Mucosa of rectum (tissue), 2 donors: ENCODE results near the gene USP17L12.
"Not testable (repeated sequence)": the region's sequence is repeated elsewhere in the genome, so short reads cannot be mapped to it uniquely, and the experiment has no call there.

Source experiments
- H3K27ac ChIP-seq, 2 donors: one replicate each; pipeline ENCODE4 v1.7.0; 2013; ENCODE audit warnings: inconsistent platforms in 2 of 2, low read depth in 2 of 2, low read length in 2 of 2
- H3K27me3 ChIP-seq, 2 donors: one replicate each; pipeline ENCODE4 v1.7.0; 2013; ENCODE audit warnings: low read length in 2 of 2; ENCODE audit not compliant: control insufficient read depth in 2 of 2, insufficient read depth in 2 of 2
- H3K36me3 ChIP-seq, 2 donors: one replicate each; pipeline ENCODE4 v1.7.0; 2013; ENCODE audit warnings: low read length in 2 of 2; ENCODE audit not compliant: control insufficient read depth in 2 of 2, insufficient read depth in 2 of 2
- H3K4me1 ChIP-seq, 2 donors: one replicate each; pipeline ENCODE4 v1.7.0; 2013; ENCODE audit warnings: low read length in 2 of 2, mild to moderate bottlenecking in 1 of 2; ENCODE audit not compliant: control insufficient read depth in 2 of 2, insufficient read depth in 2 of 2
- H3K4me3 ChIP-seq, 2 donors: one replicate each; pipeline ENCODE4 v1.7.0; 2013; ENCODE audit warnings: low read length in 2 of 2
- H3K9ac ChIP-seq, 2 donors: one replicate each; pipeline ENCODE4 v1.7.0; 2013; ENCODE audit warnings: low read length in 2 of 2, low read depth in 1 of 2, mild to moderate bottlenecking in 1 of 2
- H3K9me3 ChIP-seq, 2 donors: one replicate each; pipeline ENCODE4 v1.7.0; 2013; ENCODE audit warnings: low read length in 2 of 2; ENCODE audit not compliant: control insufficient read depth in 2 of 2
- donor health status: healthy.
- donor health status: Normal muscosa, but diverticular disease.

The USP17L12 gene, protein sequence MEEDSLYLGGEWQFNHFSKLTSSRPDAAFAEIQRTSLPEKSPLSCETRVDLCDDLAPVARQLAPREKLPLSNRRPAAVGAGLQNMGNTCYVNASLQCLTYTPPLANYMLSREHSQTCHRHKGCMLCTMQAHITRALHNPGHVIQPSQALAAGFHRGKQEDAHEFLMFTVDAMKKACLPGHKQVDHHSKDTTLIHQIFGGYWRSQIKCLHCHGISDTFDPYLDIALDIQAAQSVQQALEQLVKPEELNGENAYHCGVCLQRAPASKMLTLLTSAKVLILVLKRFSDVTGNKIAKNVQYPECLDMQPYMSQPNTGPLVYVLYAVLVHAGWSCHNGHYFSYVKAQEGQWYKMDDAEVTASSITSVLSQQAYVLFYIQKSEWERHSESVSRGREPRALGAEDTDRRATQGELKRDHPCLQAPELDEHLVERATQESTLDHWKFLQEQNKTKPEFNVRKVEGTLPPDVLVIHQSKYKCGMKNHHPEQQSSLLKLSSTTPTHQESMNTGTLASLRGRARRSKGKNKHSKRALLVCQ

GRCh38 chr4:9219852-9220251 is at the start of gene USP17L12:
Gene USP17L12 (plus strand): TSS chr4:9220152. CDS start chr4:9220152, 0 bp downstream.
- H3K27me3 ChIP-seq, H3K4me1 ChIP-seq, H3K36me3 ChIP-seq, H3K9me3 ChIP-seq, H3K4me3 ChIP-seq, H3K27ac ChIP-seq, H3K9ac ChIP-seq: not testable (repeated sequence)

GRCh38 chr4:9210357-9210756 is 9.6 kb upstream of the USP17L12 start, which contains the start of gene USP17L10:
Gene USP17L10 (plus strand): TSS chr4:9210657. CDS start chr4:9210657, 0 bp downstream.
- not testable (repeated sequence) for H3K27me3 ChIP-seq, H3K9ac ChIP-seq, H3K4me3 ChIP-seq, H3K36me3 ChIP-seq, H3K27ac ChIP-seq, H3K4me1 ChIP-seq, H3K9me3 ChIP-seq

DNA sequence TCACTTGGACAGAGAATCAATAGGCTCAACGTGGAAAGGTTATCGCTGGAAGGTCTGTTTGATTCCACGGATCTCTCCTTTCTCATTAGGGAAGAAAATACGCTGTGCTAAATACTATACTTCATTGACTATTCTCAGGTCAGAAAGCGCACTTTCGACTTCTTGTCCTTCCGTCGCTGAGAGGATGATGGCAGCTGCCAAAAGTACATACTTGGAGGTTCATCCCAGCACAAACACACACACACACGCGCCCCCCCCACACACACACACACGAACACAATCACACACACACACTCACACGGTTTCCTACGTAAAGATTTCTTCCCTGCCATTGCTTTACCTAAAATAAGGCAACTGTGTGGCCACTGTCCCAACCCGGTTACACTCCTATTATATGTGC is 5.3 kb upstream of the USP17L12 start:
- not testable (repeated sequence) for H3K4me1 ChIP-seq, H3K9ac ChIP-seq, H3K27ac ChIP-seq, H3K36me3 ChIP-seq, H3K9me3 ChIP-seq, H3K4me3 ChIP-seq, H3K27me3 ChIP-seq

GRCh38 chr4:9215105-9215504 is 4.8 kb upstream of the USP17L12 start, which contains the start of gene USP17L11:
Gene USP17L11 (plus strand): TSS chr4:9215405. CDS start chr4:9215405, 0 bp downstream.
- H3K27me3 ChIP-seq, H3K27ac ChIP-seq, H3K36me3 ChIP-seq, H3K9me3 ChIP-seq, H3K9ac ChIP-seq, H3K4me3 ChIP-seq, H3K4me1 ChIP-seq: not testable (repeated sequence)

DNA sequence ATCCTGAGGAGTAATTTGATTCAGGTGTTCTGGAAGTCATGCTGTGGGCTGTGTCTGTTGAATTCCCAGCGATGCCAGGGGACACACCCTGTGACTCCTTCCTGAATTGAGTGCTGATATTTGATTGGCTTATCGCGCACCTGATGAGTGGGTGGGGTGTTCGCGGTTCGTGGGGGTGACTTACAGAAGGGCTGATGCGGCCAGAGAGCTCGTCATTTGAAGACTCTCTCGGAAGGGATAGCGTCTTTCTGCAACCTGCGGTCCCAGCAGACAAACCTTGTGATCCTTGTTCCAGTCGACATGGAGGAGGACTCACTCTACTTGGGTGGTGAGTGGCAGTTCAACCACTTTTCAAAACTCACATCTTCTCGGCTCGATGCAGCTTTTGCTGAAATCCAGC is 4.6 kb downstream of the USP17L12 start, which contains the start of gene USP17L13:
USP17L13 (plus strand) TSS at position 301 of the 400 bp plus-strand sequence; CDS start at position 301, 0 bp downstream.
- H3K27ac ChIP-seq, H3K9me3 ChIP-seq, H3K27me3 ChIP-seq, H3K9ac ChIP-seq, H3K36me3 ChIP-seq, H3K4me3 ChIP-seq, H3K4me1 ChIP-seq: not testable (repeated sequence)

GRCh38 chr4:9230249-9230648 is 10.3 kb downstream of the USP17L12 start:
- H3K4me1 ChIP-seq, H3K36me3 ChIP-seq, H3K27me3 ChIP-seq: not testable (repeated sequence)

DNA sequence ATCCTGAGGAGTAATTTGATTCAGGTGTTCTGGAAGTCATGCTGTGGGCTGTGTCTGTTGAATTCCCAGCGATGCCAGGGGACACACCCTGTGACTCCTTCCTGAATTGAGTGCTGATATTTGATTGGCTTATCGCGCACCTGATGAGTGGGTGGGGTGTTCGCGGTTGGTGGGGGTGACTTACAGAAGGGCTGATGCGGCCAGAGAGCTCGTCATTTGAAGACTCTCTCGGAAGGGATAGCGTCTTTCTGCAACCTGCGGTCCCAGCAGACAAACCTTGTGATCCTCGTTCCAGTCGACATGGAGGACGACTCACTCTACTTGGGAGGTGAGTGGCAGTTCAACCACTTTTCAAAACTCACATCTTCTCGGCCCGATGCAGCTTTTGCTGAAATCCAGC is 14.1 kb downstream of the USP17L12 start, which contains the start of gene USP17L15:
USP17L15 (plus strand) TSS at position 301 of the 400 bp plus-strand sequence; CDS start at position 301, 0 bp downstream.
- not testable (repeated sequence) for H3K27me3 ChIP-seq, H3K9ac ChIP-seq, H3K4me3 ChIP-seq, H3K36me3 ChIP-seq, H3K9me3 ChIP-seq, H3K4me1 ChIP-seq, H3K27ac ChIP-seq

More at GRCh38 chr4:9230249-9230648, 10.3 kb downstream of the USP17L12 start:
- not testable (repeated sequence) for H3K4me3 ChIP-seq, H3K9me3 ChIP-seq, H3K27ac ChIP-seq, H3K9ac ChIP-seq

DNA sequence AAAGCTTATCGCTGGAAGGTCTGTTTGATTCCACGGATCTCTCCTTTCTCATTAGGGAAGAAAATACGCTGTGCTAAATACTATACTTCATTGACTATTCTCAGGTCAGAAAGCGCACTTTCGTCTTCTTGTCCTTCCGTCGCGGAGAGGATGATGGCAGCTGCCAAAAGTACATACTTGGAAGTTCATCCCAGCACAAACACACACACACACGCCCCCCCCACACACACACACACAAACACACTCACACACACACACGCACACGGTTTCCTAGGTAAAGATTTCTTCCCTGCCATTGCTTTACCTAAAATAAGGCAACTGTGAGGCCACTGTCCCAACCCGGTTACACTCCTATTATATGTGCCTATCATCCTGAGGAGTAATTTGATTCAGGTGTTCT is 18.5 kb downstream of the USP17L12 start:
- H3K9me3 ChIP-seq, H3K4me3 ChIP-seq, H3K4me1 ChIP-seq, H3K27me3 ChIP-seq, H3K27ac ChIP-seq, H3K36me3 ChIP-seq, H3K9ac ChIP-seq: not testable (repeated sequence)

DNA sequence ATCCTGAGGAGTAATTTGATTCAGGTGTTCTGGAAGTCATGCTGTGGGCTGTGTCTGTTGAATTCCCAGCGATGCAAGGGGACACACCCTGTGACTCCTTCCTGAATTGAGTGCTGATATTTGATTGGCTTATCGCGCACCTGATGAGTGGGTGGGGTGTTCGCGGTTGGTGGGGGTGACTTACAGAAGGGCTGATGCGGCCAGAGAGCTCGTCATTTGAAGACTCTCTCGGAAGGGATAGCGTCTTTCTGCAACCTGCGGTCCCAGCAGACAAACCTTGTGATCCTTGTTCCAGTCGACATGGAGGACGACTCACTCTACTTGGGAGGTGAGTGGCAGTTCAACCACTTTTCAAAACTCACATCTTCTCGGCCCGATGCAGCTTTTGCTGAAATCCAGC is 23.6 kb downstream of the USP17L12 start, which contains the start of gene USP17L17:
USP17L17 (plus strand) TSS at position 301 of the 400 bp plus-strand sequence; CDS start at position 301, 0 bp downstream.
- H3K9me3 ChIP-seq, H3K36me3 ChIP-seq, H3K4me3 ChIP-seq, H3K27ac ChIP-seq, H3K4me1 ChIP-seq, H3K9ac ChIP-seq, H3K27me3 ChIP-seq: not testable (repeated sequence)

- H3K27ac ChIP-seq, H3K4me3 ChIP-seq, H3K9ac ChIP-seq, H3K9me3 ChIP-seq, H3K4me1 ChIP-seq, H3K36me3 ChIP-seq, H3K27me3 ChIP-seq: not testable (repeated sequence)
Measured at GRCh38 chr4:9247953-9248680, 28.2 kb downstream of the USP17L12 start, which contains the start of gene USP17L18. Gene USP17L18 (plus strand): TSS chr4:9248630. CDS start chr4:9248630, 0 bp downstream.
